H7 (cell line): ENCODE measurements around the gene OSBPL3. TPM values are rescaled to one million over a fixed set of nuclear protein-coding genes. Genes with fewer than 3 reads are reported as not detected.

Experiments
- DNase-seq: peaks from one replicate; pipeline ENCODE4 v3.0.0; 2012
- H3K27me3 ChIP-seq: 2 replicates; pipeline ENCODE4 v1.6.0; 2011; ENCODE audit warnings: mild to moderate bottlenecking, low read length; ENCODE audit not compliant: control insufficient read depth, insufficient read depth
- H3K36me3 ChIP-seq: replicated peaks from 2 replicates; pipeline ENCODE4 v1.5.1; 2011; ENCODE audit warnings: low read length; ENCODE audit not compliant: control insufficient read depth, insufficient read depth
- H3K4me3 ChIP-seq: 2 replicates; pipeline ENCODE4 v1.5.1; 2011; ENCODE audit warnings: low read depth, mild to moderate bottlenecking, control low read depth, low read length, moderate library complexity; ENCODE audit not compliant: insufficient read depth
- total RNA-seq: library from RNA; depleted of rRNA; stranded (reverse); fragments of >200 nt; shearing (Covaris generic); gene quantifications from 2 replicates; pipeline ENCODE4 v1.2.3, GENCODE V29; 2014

Gene OSBPL3
- total RNA-seq, 1 experiment from 2014 or later: 8.8 TPM

- DNase-seq: no peak
- H3K4me3 ChIP-seq: no peak overlapping the region
- no peaks in the 10 kb centered on the region for H3K27me3 ChIP-seq
- H3K36me3 ChIP-seq: no peaks in the 10 kb centered on the region
Observed at GRCh38 chr7:24826662-24827020, 153.3 kb downstream of the OSBPL3 start.

- H3K4me3 ChIP-seq: no peak overlapping the region
- peak; percentile 13 for DNase-seq
- no peaks in the 10 kb centered on the region for H3K36me3 ChIP-seq
- H3K27me3 ChIP-seq: no peaks in the 10 kb centered on the region
Observed at GRCh38 chr7:24825931-24826661, 153.9 kb downstream of the OSBPL3 start.

GRCh38 chr7:24825381-24825794 is 154.6 kb downstream of the OSBPL3 start:
- no peak overlapping the region for H3K4me3 ChIP-seq
- no peaks in the 10 kb centered on the region for H3K27me3 ChIP-seq
- no peak for DNase-seq
- H3K36me3 ChIP-seq: no peaks in the 10 kb centered on the region

GRCh38 chr7:24824896-24825295 is 155.1 kb downstream of the OSBPL3 start:
- DNase-seq: no peak
- H3K4me3 ChIP-seq: no peak overlapping the region
- no peaks in the 10 kb centered on the region for H3K27me3 ChIP-seq
- H3K36me3 ChIP-seq: no peaks in the 10 kb centered on the region

- no peak for DNase-seq
- Histone ChIP-seq H3K4me3 (no peak overlapping the region), H3K36me3 (no peaks in the 10 kb centered on the region), H3K27me3 (no peaks in the 10 kb centered on the region)
Observed at GRCh38 chr7:24824400-24824799, 155.6 kb downstream of the OSBPL3 start.

- Histone ChIP-seq H3K36me3 (peaks cover 1% of the 10 kb centered on the region), H3K27me3 (no peaks in the 10 kb centered on the region), H3K4me3 (no peak overlapping the region)
- no peak for DNase-seq
Observed at GRCh38 chr7:24821754-24822054, 158.3 kb downstream of the OSBPL3 start.

GRCh38 chr7:24821045-24821753 is 158.8 kb downstream of the OSBPL3 start:
- Histone ChIP-seq H3K4me3 (no peak overlapping the region), H3K27me3 (no peaks in the 10 kb centered on the region), H3K36me3 (peaks cover 1% of the 10 kb centered on the region)
- DNase-seq: no peak

- no peak for DNase-seq
- Histone ChIP-seq H3K36me3 (peaks cover 1% of the 10 kb centered on the region), H3K27me3 (no peaks in the 10 kb centered on the region), H3K4me3 (no peak overlapping the region)
Observed at GRCh38 chr7:24820730-24821044, 159.3 kb downstream of the OSBPL3 start.

GRCh38 chr7:24819916-24820689 is 159.9 kb downstream of the OSBPL3 start:
- H3K36me3 ChIP-seq: peaks cover 1% of the 10 kb centered on the region
- no peak overlapping the region for H3K4me3 ChIP-seq
- no peaks in the 10 kb centered on the region for H3K27me3 ChIP-seq
- peak; percentile 81 for DNase-seq

GRCh38 chr7:24817339-24817738 is 162.6 kb downstream of the OSBPL3 start:
- no peak for DNase-seq
- H3K36me3 ChIP-seq: peaks cover 4% of the 10 kb centered on the region
- no peak overlapping the region for H3K4me3 ChIP-seq
- H3K27me3 ChIP-seq: no peaks in the 10 kb centered on the region

GRCh38 chr7:24816868-24817267 is 163.1 kb downstream of the OSBPL3 start:
- H3K27me3 ChIP-seq: no peaks in the 10 kb centered on the region
- H3K4me3 ChIP-seq: no peak overlapping the region
- no peak for DNase-seq
- peaks cover 4% of the 10 kb centered on the region for H3K36me3 ChIP-seq

- Histone ChIP-seq H3K36me3 (peaks cover 4% of the 10 kb centered on the region), H3K4me3 (no peak overlapping the region), H3K27me3 (no peaks in the 10 kb centered on the region)
- DNase-seq: peak; percentile 60
Observed at GRCh38 chr7:24812305-24812945, 167.6 kb downstream of the OSBPL3 start.

GRCh38 chr7:24808518-24808917 is 171.5 kb downstream of the OSBPL3 start:
- no peaks in the 10 kb centered on the region for H3K27me3 ChIP-seq
- no peak overlapping the region for H3K4me3 ChIP-seq

GRCh38 chr7:24802300-24802699 is 177.7 kb downstream of the OSBPL3 start:
- no peak overlapping the region for H3K4me3 ChIP-seq
- H3K36me3 ChIP-seq: no peaks in the 10 kb centered on the region
- no peak for DNase-seq

More at GRCh38 chr7:24808518-24808917, 171.5 kb downstream of the OSBPL3 start:
- DNase-seq: no peak
- no peaks in the 10 kb centered on the region for H3K36me3 ChIP-seq

GRCh38 chr7:24801883-24802282 is 178.1 kb downstream of the OSBPL3 start:
- Histone ChIP-seq H3K36me3 (no peaks in the 10 kb centered on the region), H3K27me3 (no peaks in the 10 kb centered on the region), H3K4me3 (no peak overlapping the region)
- DNase-seq: no peak

More at GRCh38 chr7:24802300-24802699, 177.7 kb downstream of the OSBPL3 start:
- no peaks in the 10 kb centered on the region for H3K27me3 ChIP-seq
